Rectal smooth muscle tissue (tissue), 1 donor: ENCODE results near the gene ZNF506.
A peak's percentile ranks its signal among the peaks of the same experiment; 100 is the strongest.
"Not testable (repeated sequence)": the region's sequence is repeated elsewhere in the genome, so short reads cannot be mapped to it uniquely, and the experiment has no call there.

Source experiments
- H3K27ac ChIP-seq: one replicate; pipeline ENCODE4 v1.7.0; 2013; ENCODE audit warnings: low read depth, low read length, inconsistent platforms
- H3K27me3 ChIP-seq: one replicate; pipeline ENCODE4 v1.7.0; 2013; ENCODE audit warnings: low read length; ENCODE audit not compliant: control insufficient read depth, insufficient read depth
- H3K36me3 ChIP-seq: one replicate; pipeline ENCODE4 v1.7.0; 2013; ENCODE audit warnings: low read length; ENCODE audit not compliant: control insufficient read depth, insufficient read depth
- H3K4me1 ChIP-seq: one replicate; pipeline ENCODE4 v1.7.0; 2013; ENCODE audit warnings: low read length; ENCODE audit not compliant: control insufficient read depth, insufficient read depth
- H3K4me3 ChIP-seq: one replicate; pipeline ENCODE4 v1.7.0; 2013; ENCODE audit warnings: low read length
- H3K9ac ChIP-seq: one replicate; pipeline ENCODE4 v1.7.0; 2013; ENCODE audit warnings: low read length

ZNF506 gene

GRCh38 chr19:19775891-19776205 lies 45.7 kb downstream of the ZNF506 start:
- Histone ChIP-seq H3K4me3 (peak overlapping the region; percentile 97), H3K4me1 (peaks cover 15% of the 10 kb centered on the region), H3K9ac (peak overlapping the region; percentile 90), H3K27ac (peak overlapping the region; percentile 62), H3K36me3 (no peaks in the 10 kb centered on the region), H3K27me3 (no peaks in the 10 kb centered on the region)

- Histone ChIP-seq H3K4me1 (peaks cover 15% of the 10 kb centered on the region), H3K4me3 (no peak overlapping the region), H3K27me3 (no peaks in the 10 kb centered on the region), H3K9ac (no peak overlapping the region), H3K27ac (no peak overlapping the region), H3K36me3 (no peaks in the 10 kb centered on the region)
Observed at GRCh38 chr19:19774354-19775033, 47.1 kb downstream of the ZNF506 start.

GRCh38 chr19:19771963-19772362 lies 49.6 kb downstream of the ZNF506 start:
- not testable (repeated sequence) for H3K4me3 ChIP-seq, H3K36me3 ChIP-seq, H3K9ac ChIP-seq, H3K27me3 ChIP-seq, H3K4me1 ChIP-seq, H3K27ac ChIP-seq

GRCh38 chr19:19769971-19770370 lies 51.6 kb downstream of the ZNF506 start:
- H3K36me3 ChIP-seq, H3K9ac ChIP-seq, H3K27me3 ChIP-seq, H3K4me3 ChIP-seq, H3K27ac ChIP-seq, H3K4me1 ChIP-seq: not testable (repeated sequence)

GRCh38 chr19:19758164-19758563 lies 63.4 kb downstream of the ZNF506 start:
- Histone ChIP-seq H3K4me1 (no peaks in the 10 kb centered on the region), H3K9ac (no peak overlapping the region), H3K27me3 (no peaks in the 10 kb centered on the region), H3K4me3 (no peak overlapping the region), H3K36me3 (no peaks in the 10 kb centered on the region), H3K27ac (no peak overlapping the region)

GRCh38 chr19:19752760-19753403 lies 68.7 kb downstream of the ZNF506 start:
- Histone ChIP-seq H3K4me1 (no peaks in the 10 kb centered on the region), H3K36me3 (no peaks in the 10 kb centered on the region), H3K4me3 (no peak overlapping the region), H3K27me3 (no peaks in the 10 kb centered on the region), H3K9ac (no peak overlapping the region), H3K27ac (no peak overlapping the region)

GRCh38 chr19:19751846-19752245 lies 69.7 kb downstream of the ZNF506 start:
- no peak overlapping the region for H3K27ac ChIP-seq
- no peaks in the 10 kb centered on the region for H3K36me3 ChIP-seq
- no peaks in the 10 kb centered on the region for H3K4me1 ChIP-seq
- no peak overlapping the region for H3K4me3 ChIP-seq
- H3K9ac ChIP-seq, result no peak overlapping the region
- H3K27me3 ChIP-seq, result no peaks in the 10 kb centered on the region

- Histone ChIP-seq H3K27me3 (no peaks in the 10 kb centered on the region), H3K27ac (no peak overlapping the region), H3K4me1 (no peaks in the 10 kb centered on the region), H3K36me3 (no peaks in the 10 kb centered on the region), H3K9ac (no peak overlapping the region), H3K4me3 (no peak overlapping the region)
Observed at GRCh38 chr19:19750842-19751790, 70.4 kb downstream of the ZNF506 start.

- Histone ChIP-seq H3K27me3 (no peaks in the 10 kb centered on the region), H3K27ac (no peak overlapping the region), H3K9ac (no peak overlapping the region), H3K36me3 (no peaks in the 10 kb centered on the region), H3K4me1 (no peaks in the 10 kb centered on the region), H3K4me3 (no peak overlapping the region)
Observed at GRCh38 chr19:19749908-19750841, 71.4 kb downstream of the ZNF506 start.

GRCh38 chr19:19749117-19749907 lies 72.2 kb downstream of the ZNF506 start:
- no peak overlapping the region for H3K27ac ChIP-seq
- H3K4me1 ChIP-seq, result no peaks in the 10 kb centered on the region
- H3K9ac ChIP-seq, result no peak overlapping the region
- H3K27me3 ChIP-seq, result no peaks in the 10 kb centered on the region
- H3K36me3 ChIP-seq, result no peaks in the 10 kb centered on the region
- H3K4me3 ChIP-seq, result no peak overlapping the region

GRCh38 chr19:19748249-19748938 lies 73.2 kb downstream of the ZNF506 start:
- no peak overlapping the region for H3K27ac ChIP-seq
- no peaks in the 10 kb centered on the region for H3K4me1 ChIP-seq
- H3K36me3 ChIP-seq, result no peaks in the 10 kb centered on the region
- H3K4me3 ChIP-seq, result no peak overlapping the region
- no peak overlapping the region for H3K9ac ChIP-seq
- no peaks in the 10 kb centered on the region for H3K27me3 ChIP-seq
